ENCODE data around the gene GLIS1. TPM values are rescaled to one million over a fixed set of nuclear protein-coding genes. Genes with fewer than 3 reads are reported as not detected.

GLIS1 gene
- total RNA-seq, 2 experiments from 2014 or later, result not detected

DNA sequence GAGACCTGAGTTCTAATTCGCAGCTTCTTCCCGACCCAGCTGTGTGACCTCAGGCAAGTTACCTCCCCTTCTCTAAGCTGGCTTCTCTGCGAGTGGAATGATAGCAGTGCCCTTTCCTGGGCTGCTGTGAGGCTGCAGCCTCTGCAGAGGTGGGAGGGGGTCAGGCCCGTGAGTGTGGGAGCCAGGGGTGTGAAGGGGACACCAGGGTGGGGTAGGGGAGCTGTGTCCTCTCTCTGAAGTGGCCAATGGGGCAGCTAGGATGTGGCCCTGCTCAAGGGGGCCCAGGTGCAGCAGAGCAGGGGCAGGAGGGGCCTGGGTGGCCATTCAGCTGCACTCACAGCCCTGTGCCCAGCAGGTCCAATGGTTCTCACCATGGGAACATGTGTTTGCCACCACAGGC, 255.3 kb downstream of the GLIS1 start:
- DNase-seq (no peak), ATAC-seq (no peak)
- H3K4me3 Mint-ChIP-seq, result no peak overlapping the region
- peaks cover 14% of the 10 kb centered on the region for H3K27me3 Mint-ChIP-seq
- CTCF ChIA-PET, result interaction anchor here (0.9 to 1.5 kb wide), 2 partner anchors 11 to 27 kb away, joined by 3 to 4 read pairs; no protein-coding TSS in a partner anchor
- H3K36me3 Mint-ChIP-seq, result no peaks in the 10 kb centered on the region
- no peaks in the 10 kb centered on the region for H3K4me1 Mint-ChIP-seq
- no peaks in the 10 kb centered on the region for H3K9me3 Mint-ChIP-seq (ENCODE audit: low read depth)
- no peak overlapping the region for H3K27ac Mint-ChIP-seq

- Mint-ChIP-seq H3K27ac (no peak overlapping the region), H3K4me1 (no peaks in the 10 kb centered on the region), H3K4me3 (no peak overlapping the region), H3K36me3 (no peaks in the 10 kb centered on the region), H3K27me3 (peaks cover 14% of the 10 kb centered on the region), H3K9me3 (ENCODE audit: low read depth) (no peaks in the 10 kb centered on the region)
- ATAC-seq (no peak), DNase-seq (no peak)
- CTCF ChIA-PET, result interaction anchor here (1.5 kb wide), 1 partner anchor 26 kb away, joined by 4 read pairs; no protein-coding TSS in a partner anchor
Observed at GRCh38 chr1:53483170-53483569, 255.8 kb downstream of the GLIS1 start.

DNA sequence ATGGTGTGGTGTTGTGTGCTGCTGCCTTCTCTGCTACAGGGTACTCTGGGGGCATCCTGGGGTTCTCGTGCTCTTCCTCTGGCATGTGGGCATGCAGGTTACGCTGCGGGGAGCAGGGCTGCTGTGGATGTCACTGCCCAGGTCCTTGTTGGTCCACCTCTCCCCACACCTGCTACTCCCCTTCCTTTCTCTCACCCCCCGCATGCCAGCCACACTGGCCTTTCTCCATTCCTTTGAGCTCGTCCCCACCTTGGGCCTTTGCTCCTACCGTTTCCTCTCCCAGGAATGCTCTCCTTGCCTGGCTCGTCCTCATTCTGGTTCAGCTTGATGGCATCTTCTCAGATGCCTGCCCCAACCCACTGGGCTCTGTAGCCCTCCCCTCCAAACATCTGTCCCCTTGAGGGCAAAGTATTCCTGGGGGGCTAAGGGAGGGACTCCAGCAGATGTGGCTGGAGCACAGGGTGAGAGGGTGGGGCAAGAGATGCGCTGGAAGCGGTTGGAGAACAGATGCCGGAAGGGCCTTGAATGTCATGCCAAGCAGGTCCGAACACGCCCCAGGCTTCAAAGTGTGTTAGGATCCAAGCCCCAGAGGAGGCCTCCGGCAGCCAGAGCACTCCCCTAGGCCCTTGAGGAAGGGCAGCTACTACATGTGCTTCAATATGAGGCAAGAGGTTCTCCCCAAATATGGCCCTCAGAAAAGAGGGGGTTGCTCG, 256.4 kb downstream of the GLIS1 start:
- H3K4me3 Mint-ChIP-seq, result no peak overlapping the region
- no peak for ATAC-seq
- H3K27me3 Mint-ChIP-seq, result peaks cover 14% of the 10 kb centered on the region
- CTCF ChIA-PET, result interaction anchor here (1.5 kb wide), 1 partner anchor 26 kb away, joined by 4 read pairs; no protein-coding TSS in a partner anchor
- no peak for DNase-seq
- no peaks in the 10 kb centered on the region for H3K9me3 Mint-ChIP-seq (ENCODE audit: low read depth)
- no peak overlapping the region for H3K27ac Mint-ChIP-seq
- H3K4me1 Mint-ChIP-seq, result no peaks in the 10 kb centered on the region
- H3K36me3 Mint-ChIP-seq, result no peaks in the 10 kb centered on the region

GRCh38 chr1:53481456-53481855, 257.5 kb downstream of the GLIS1 start:
- Mint-ChIP-seq H3K4me3 (no peak overlapping the region), H3K36me3 (no peaks in the 10 kb centered on the region), H3K9me3 (ENCODE audit: low read depth) (no peaks in the 10 kb centered on the region), H3K27ac (no peak overlapping the region), H3K4me1 (no peaks in the 10 kb centered on the region), H3K27me3 (peaks cover 10% of the 10 kb centered on the region)
- ATAC-seq (no peak), DNase-seq (no peak)
- CTCF ChIA-PET, result interaction anchor here (0.8 kb wide), 1 partner anchor 36 kb away, joined by 3 read pairs; no protein-coding TSS in a partner anchor

DNA sequence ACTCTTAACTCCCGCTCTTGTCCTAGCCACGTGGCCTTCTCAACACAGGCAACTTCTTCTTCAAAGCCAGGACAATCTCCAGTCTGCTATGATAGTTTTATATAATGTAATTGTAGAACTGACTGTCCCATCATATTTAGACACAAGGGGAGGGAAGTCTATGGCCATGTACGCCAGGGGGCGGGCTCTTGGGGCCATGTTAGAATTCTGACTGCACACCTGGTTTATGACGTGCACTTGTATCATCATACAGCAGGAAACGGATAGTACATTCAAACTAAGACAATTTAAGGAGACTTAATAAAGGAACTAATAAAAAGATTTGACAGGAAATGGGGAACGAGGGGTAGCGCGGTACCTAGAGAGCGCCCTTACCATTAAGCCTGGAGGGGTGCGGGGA, 258.3 kb downstream of the GLIS1 start:
- no peaks in the 10 kb centered on the region for H3K4me1 Mint-ChIP-seq
- peaks cover 12% of the 10 kb centered on the region for H3K27me3 Mint-ChIP-seq
- H3K36me3 Mint-ChIP-seq, result no peaks in the 10 kb centered on the region
- H3K27ac Mint-ChIP-seq, result no peak overlapping the region
- CTCF ChIA-PET, result no interaction called here
- no peak overlapping the region for H3K4me3 Mint-ChIP-seq
- no peaks in the 10 kb centered on the region for H3K9me3 Mint-ChIP-seq (ENCODE audit: low read depth)
- ATAC-seq (no peak), DNase-seq (no peak)

- CTCF ChIA-PET, result no interaction called here
- Mint-ChIP-seq H3K36me3 (no peaks in the 10 kb centered on the region), H3K4me1 (no peaks in the 10 kb centered on the region), H3K4me3 (no peak overlapping the region), H3K27me3 (peaks cover 17% of the 10 kb centered on the region), H3K9me3 (ENCODE audit: low read depth) (no peaks in the 10 kb centered on the region), H3K27ac (no peak overlapping the region)
- ATAC-seq, result no peak
- no peak for DNase-seq
Observed at GRCh38 chr1:53478502-53478818, 260.5 kb downstream of the GLIS1 start.

DNA sequence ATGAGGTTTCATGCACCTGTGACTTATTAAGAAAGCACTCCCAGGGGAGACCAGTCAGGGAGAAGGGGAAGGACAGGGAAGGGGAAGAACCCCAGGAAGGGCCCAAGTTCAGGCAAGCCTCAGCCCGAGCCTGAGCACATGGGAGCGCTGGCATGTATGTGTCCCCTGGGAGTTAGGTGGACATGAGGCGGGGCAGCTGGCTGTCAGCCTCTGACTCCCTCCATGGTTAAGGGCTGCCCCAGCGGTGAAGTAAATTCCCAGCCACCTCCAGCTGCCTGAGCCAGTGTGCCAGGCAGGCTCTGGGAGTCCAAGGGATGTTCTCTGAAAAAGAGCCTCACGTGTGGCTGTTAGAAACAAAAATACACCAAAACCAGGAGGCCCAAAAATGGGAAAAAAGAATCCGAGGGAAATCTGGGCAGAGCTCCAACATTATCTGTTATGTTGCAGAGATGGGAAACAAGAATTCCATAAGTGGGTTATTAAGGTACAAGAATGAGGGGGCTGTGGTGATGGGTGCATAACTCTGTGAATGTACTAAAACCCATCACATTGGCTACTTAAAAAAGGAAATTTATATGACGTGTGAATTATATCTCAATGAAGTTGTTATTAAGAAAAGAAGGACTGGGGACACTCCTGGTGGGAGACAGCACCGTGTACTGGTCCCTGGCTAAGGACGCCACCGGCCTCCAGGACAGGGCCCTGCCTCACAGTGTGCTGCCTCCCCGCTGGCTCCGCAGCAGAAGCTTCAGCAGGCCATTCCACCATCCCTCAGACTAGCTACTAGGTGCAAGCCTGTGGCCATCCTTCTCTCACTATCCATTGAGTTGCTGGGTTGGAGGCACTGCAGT, 261.1 kb downstream of the GLIS1 start:
- Mint-ChIP-seq H3K27ac (no peak overlapping the region), H3K4me1 (no peaks in the 10 kb centered on the region), H3K27me3 (peaks cover 17% of the 10 kb centered on the region), H3K4me3 (no peak overlapping the region), H3K36me3 (no peaks in the 10 kb centered on the region), H3K9me3 (ENCODE audit: low read depth) (no peaks in the 10 kb centered on the region)
- CTCF ChIA-PET, result interaction anchor here (0.8 kb wide), 1 partner anchor 11 kb away, joined by 3 read pairs; no protein-coding TSS in a partner anchor
- no peak for ATAC-seq
- no peak for DNase-seq

GRCh38 chr1:53476579-53476978, 262.4 kb downstream of the GLIS1 start:
- Mint-ChIP-seq H3K4me3 (no peak overlapping the region), H3K36me3 (no peaks in the 10 kb centered on the region), H3K27ac (no peak overlapping the region), H3K27me3 (peaks cover 17% of the 10 kb centered on the region), H3K4me1 (no peaks in the 10 kb centered on the region), H3K9me3 (ENCODE audit: low read depth) (no peaks in the 10 kb centered on the region)
- CTCF ChIA-PET, result interaction anchor here (0.8 kb wide), 1 partner anchor 12 kb away, joined by 3 read pairs; no protein-coding TSS in a partner anchor
- peak; percentile 20 for ATAC-seq
- DNase-seq, result no peak

- no peaks in the 10 kb centered on the region for H3K36me3 Mint-ChIP-seq
- no peak overlapping the region for H3K27ac Mint-ChIP-seq
- CTCF ChIA-PET, result no interaction called here
- peaks cover 14% of the 10 kb centered on the region for H3K27me3 Mint-ChIP-seq
- no peak overlapping the region for H3K4me3 Mint-ChIP-seq
- DNase-seq (no peak), ATAC-seq (no peak)
- no peaks in the 10 kb centered on the region for H3K4me1 Mint-ChIP-seq
- H3K9me3 Mint-ChIP-seq (ENCODE audit: low read depth), result no peaks in the 10 kb centered on the region
Observed at GRCh38 chr1:53475664-53476063, 263.3 kb downstream of the GLIS1 start.

DNA sequence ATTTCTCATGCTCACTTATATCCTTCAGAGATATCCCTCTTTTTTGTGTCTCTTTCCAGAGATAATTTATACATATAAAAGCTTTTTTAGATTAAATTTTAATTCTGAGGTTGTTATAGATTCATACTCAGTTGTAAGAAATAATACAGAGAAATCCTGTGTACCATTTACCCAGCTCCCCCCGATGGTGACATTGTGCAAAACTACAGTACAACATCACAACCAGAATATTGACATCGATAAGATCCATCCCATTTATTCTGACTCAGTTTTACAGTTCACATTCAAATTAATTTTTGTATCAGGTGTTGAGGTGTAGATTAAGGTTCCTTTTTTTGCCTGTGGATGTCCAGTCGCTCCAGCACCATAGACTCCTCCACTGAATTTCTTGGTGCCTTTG, 265.5 kb downstream of the GLIS1 start:
- Mint-ChIP-seq H3K9me3 (ENCODE audit: low read depth) (no peaks in the 10 kb centered on the region), H3K36me3 (no peaks in the 10 kb centered on the region), H3K27ac (no peak overlapping the region), H3K4me3 (no peak overlapping the region), H3K4me1 (no peaks in the 10 kb centered on the region), H3K27me3 (peaks cover 12% of the 10 kb centered on the region)
- ATAC-seq (no peak), DNase-seq (no peak)
- CTCF ChIA-PET, result interaction anchor here (0.6 to 1.9 kb wide), 4 partner anchors 9 to 195 kb away, joined by 3 to 8 read pairs (median 4); no protein-coding TSS in a partner anchor

DNA sequence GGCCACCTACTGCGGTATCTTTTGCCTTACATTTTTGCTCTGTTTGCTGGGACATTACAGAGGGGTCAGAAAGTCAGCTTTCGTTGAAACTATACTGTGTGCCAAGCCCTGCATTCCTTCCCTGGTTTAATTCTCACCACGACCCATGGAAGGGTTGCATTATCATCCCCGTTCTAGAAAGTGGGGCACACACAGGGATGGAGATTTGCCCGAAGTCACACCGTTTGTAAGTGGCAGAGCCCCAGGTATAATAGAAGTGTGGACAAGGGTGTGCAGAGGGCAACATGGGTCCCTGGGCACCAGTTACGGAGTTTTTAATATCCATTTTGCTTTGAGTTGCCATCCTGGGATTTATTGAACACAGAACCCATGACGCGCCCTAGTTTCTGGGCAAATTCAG, 268.0 kb downstream of the GLIS1 start:
- H3K27ac Mint-ChIP-seq, result no peak overlapping the region
- H3K27me3 Mint-ChIP-seq, result peaks cover 9% of the 10 kb centered on the region
- H3K9me3 Mint-ChIP-seq (ENCODE audit: low read depth), result no peaks in the 10 kb centered on the region
- H3K4me3 Mint-ChIP-seq, result no peak overlapping the region
- ATAC-seq, result no peak
- H3K36me3 Mint-ChIP-seq, result no peaks in the 10 kb centered on the region
- CTCF ChIA-PET, result no interaction called here
- H3K4me1 Mint-ChIP-seq, result peaks cover 8% of the 10 kb centered on the region
- DNase-seq, result no peak

DNA sequence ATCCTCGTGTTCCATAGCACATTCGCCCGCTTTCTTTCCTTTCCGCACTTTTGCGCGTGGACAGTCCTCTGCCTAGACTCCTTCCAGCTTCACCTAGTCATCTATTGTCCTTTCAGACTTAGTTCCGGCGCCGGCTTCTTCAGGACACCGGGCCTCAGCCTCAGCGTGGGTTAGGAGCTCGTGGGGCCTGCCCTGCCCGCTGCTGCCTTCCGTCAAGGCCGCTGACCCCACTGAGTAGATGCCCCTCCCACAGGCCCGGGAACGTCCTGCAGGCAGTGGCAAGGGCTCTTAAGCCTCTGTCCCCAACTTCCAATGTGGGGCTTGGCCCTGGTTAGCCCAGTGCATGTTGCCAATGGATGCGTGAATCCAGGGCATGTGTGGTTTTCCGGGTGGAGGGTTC, 268.4 kb downstream of the GLIS1 start:
- H3K36me3 Mint-ChIP-seq, result no peaks in the 10 kb centered on the region
- peaks cover 12% of the 10 kb centered on the region for H3K4me1 Mint-ChIP-seq
- no peak overlapping the region for H3K27ac Mint-ChIP-seq
- peaks cover 5% of the 10 kb centered on the region for H3K27me3 Mint-ChIP-seq
- ATAC-seq, result no peak
- CTCF ChIA-PET, result no interaction called here
- no peaks in the 10 kb centered on the region for H3K9me3 Mint-ChIP-seq (ENCODE audit: low read depth)
- no peak for DNase-seq
- H3K4me3 Mint-ChIP-seq, result no peak overlapping the region

GRCh38 chr1:53470155-53470554, 268.8 kb downstream of the GLIS1 start:
- H3K4me3 Mint-ChIP-seq, result no peak overlapping the region
- no peak overlapping the region for H3K27ac Mint-ChIP-seq
- no peaks in the 10 kb centered on the region for H3K36me3 Mint-ChIP-seq
- H3K27me3 Mint-ChIP-seq, result peaks cover 2% of the 10 kb centered on the region
- no peak for ATAC-seq
- CTCF ChIA-PET, result no interaction called here
- no peaks in the 10 kb centered on the region for H3K9me3 Mint-ChIP-seq (ENCODE audit: low read depth)
- peaks cover 13% of the 10 kb centered on the region for H3K4me1 Mint-ChIP-seq
- DNase-seq, result no peak

GRCh38 chr1:53469373-53469772, 269.6 kb downstream of the GLIS1 start:
- ATAC-seq (no peak), DNase-seq (no peak)
- H3K4me3 Mint-ChIP-seq, result no peak overlapping the region
- H3K27me3 Mint-ChIP-seq, result no peaks in the 10 kb centered on the region
- no peaks in the 10 kb centered on the region for H3K9me3 Mint-ChIP-seq (ENCODE audit: low read depth)
- H3K4me1 Mint-ChIP-seq, result peaks cover 13% of the 10 kb centered on the region
- H3K27ac Mint-ChIP-seq, result no peak overlapping the region
- CTCF ChIA-PET, result no interaction called here
- H3K36me3 Mint-ChIP-seq, result no peaks in the 10 kb centered on the region
